GM12865 (cell line): ENCODE data around the gene RCAN1.

ENCODE experiments used
- DNase-seq: peaks from one replicate; pipeline ENCODE4 v3.0.0; 2010; ENCODE audit warnings: low read depth
- H3K4me3 ChIP-seq: 2 replicates; pipeline ENCODE4 v1.5.1; 2011; ENCODE audit warnings: mild to moderate bottlenecking, low read depth, low read length, control low read depth
- CTCF ChIP-seq: IDR thresholded peaks from 2 replicates; pipeline ENCODE4 v1.5.1; 2011; ENCODE audit warnings: low read length, control low read depth, low read depth, inconsistent platforms; ENCODE audit not compliant: insufficient read depth; ENCODE audit errors: missing control alignments

RCAN1 gene

GRCh38 chr21:34533938-34534337 is 81.0 kb downstream of the RCAN1 start:
- DNase-seq: no peak
- H3K4me3 ChIP-seq: no peak overlapping the region
- no peak for TF ChIP-seq CTCF

DNA sequence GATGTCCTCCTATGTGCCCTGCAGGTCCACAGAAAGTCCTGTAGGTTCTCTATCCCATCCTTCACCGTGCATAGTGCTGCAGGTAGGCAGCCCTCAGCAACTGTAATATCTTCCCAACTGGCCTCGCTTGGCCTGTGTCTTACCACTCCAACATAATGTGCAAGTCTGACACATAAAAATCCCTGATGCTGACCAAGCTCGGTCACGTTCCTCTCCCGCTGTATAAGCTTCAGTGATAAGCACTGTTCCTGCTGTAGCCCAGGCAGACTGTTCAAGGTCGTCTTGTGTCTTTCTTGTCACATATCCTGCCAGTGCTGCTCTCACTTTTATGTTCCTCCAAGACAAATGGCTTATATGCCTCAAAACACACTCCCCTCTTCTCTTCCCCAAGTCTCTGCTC is 83.5 kb downstream of the RCAN1 start:
- no peak overlapping the region for H3K4me3 ChIP-seq
- no peak for DNase-seq
- no peak for TF ChIP-seq CTCF

GRCh38 chr21:34530261-34530660 is 84.7 kb downstream of the RCAN1 start:
- TF ChIP-seq CTCF: no peak
- H3K4me3 ChIP-seq: no peak overlapping the region
- DNase-seq: no peak

DNA sequence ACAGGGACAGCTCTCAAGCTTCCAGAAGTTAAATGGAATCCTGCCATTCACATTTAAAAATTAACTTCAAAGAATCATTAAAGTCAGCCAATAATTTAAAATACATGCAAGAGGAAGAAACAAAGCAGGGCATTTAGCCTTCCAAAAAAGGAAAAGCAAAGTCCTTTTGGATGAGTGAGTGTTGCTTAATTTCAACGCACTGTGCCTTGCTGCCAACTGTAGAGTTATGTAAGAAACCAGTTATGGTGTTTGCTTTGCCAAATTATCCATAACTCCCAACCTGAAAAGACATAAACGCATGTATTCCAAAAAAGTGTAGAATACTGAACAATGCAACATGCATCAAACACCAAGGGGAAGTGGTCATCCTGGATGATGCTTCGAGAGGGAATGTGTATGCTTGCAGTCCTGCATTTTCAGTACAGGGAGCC is 86.8 kb downstream of the RCAN1 start:
- DNase-seq: no peak
- TF ChIP-seq CTCF: no peak
- H3K4me3 ChIP-seq: no peak overlapping the region

GRCh38 chr21:34526618-34527290 is 88.2 kb downstream of the RCAN1 start:
- H3K4me3 ChIP-seq: peak overlapping the region; percentile 7
- TF ChIP-seq CTCF: no peak
- peak; percentile 49 for DNase-seq

DNA sequence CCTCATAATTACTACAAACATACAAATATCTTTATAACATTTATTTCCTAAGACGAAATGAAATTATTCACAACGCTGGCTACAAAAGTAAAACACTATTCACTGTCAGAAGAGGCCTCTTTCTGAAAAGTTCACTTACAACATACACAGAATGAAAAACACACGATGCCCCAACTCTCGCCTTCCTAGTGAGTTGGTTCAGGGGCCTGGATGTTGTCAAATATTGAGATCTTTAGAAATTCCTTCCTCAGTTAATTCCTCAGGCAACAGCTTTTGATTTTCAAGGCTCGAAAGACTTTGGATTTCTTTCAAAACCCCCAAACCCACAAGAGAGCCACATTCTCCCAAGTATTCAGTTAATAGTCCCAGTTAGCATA is 88.7 kb downstream of the RCAN1 start:
- TF ChIP-seq CTCF: no peak
- H3K4me3 ChIP-seq: peak overlapping the region; percentile 7

More for the DNA sequence above, 88.7 kb downstream of the RCAN1 start:
- no peak for DNase-seq
